Suprapubic skin (tissue), 3 donors: ENCODE results near the gene TIAL1.

Experiments
- CTCF ChIP-seq, 2 donors: fragments of 200-600 bp in 1 of 2; fragments of 450-650 bp in 1 of 2; sonication (generic) in 1 of 2; IDR thresholded peaks; one replicate each; pipeline ENCODE4 v1.5.1; 2016 to 2019; ENCODE audit warnings: antibody characterized with exemption in 2 of 2, mild to moderate bottlenecking in 1 of 2, moderate library complexity in 1 of 2
- POLR2A ChIP-seq, 2 donors: fragments of 450-650 bp; IDR thresholded peaks; one replicate each; pipeline ENCODE4 v1.6.1; 2017; ENCODE audit warnings: antibody characterized with exemption in 2 of 2, mild to moderate bottlenecking in 2 of 2, moderate library complexity in 2 of 2

GRCh38 chr10:119525116-119525515 is 71.6 kb downstream of the TIAL1 start:
- no peak for TF ChIP-seq CTCF (IDR thresholded peaks at IDR 0.05)
- no peak for TF ChIP-seq POLR2A (IDR thresholded peaks at IDR 0.05)
